ENCODE measurements around the gene PTX4. TPM values are rescaled to one million over a fixed set of nuclear protein-coding genes. Genes with fewer than 3 reads are reported as not detected.

Gene PTX4
- total and polyA plus RNA-seq, 9 of the 15 experiments (the other 6 are each of a cell fraction or from before 2014, with no cell fraction given): 0.11 TPM; not detected in 8

GRCh38 chr16:1471569-1472194, 17.1 kb downstream of the PTX4 start:
- BruUV-seq (replicated peaks): no TSS peak
- intact Hi-C loops (cut with micrococcal nuclease) (no loop called here), in situ Hi-C loops (cut with MboI) (no loop called here)
- TF ChIP-seq HSF4 (CRISPR knock-in tag; IDR thresholded peaks at IDR 0.05; ENCODE audit: borderline replicate concordance): no peak
- TF ChIP-seq, protein P1, sequence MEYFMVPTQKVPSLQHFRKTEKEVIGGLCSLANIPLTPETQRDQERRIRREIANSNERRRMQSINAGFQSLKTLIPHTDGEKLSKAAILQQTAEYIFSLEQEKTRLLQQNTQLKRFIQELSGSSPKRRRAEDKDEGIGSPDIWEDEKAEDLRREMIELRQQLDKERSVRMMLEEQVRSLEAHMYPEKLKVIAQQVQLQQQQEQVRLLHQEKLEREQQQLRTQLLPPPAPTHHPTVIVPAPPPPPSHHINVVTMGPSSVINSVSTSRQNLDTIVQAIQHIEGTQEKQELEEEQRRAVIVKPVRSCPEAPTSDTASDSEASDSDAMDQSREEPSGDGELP (CRISPR knock-in tag; IDR thresholded peaks at IDR 0.05; ENCODE audit: borderline replicate concordance): peak; percentile 24; the same call in 1 of the 2 replicates
- Histone ChIP-seq H4K20me1 (replicated peaks; ENCODE audit: control insufficient read depth, insufficient read depth, low read length) (peaks cover 10% of the 10 kb centered on the region), H3K36me3 (ENCODE audit: control insufficient read depth, insufficient read depth, low read length) (peaks cover 10% of the 10 kb centered on the region; the same call in 1 of the 3 replicates), H3K9me1 (ENCODE audit: control insufficient read depth, insufficient read depth, low read length) (peaks cover 6% of the 10 kb centered on the region), H2AFZ (ENCODE audit: low read depth, low read length) (no peak overlapping the region), H3K9me3 (replicated peaks; ENCODE audit: control insufficient read depth, insufficient read depth, low read depth, low read length) (no peaks in the 10 kb centered on the region), H3K27me3 (ENCODE audit: control insufficient read depth in 2 of 2, insufficient read depth in 2 of 2, low read length in 2 of 2) (no peaks in the 10 kb centered on the region), H3K79me2 (ENCODE audit: control insufficient read depth, insufficient read depth, low read length) (peaks cover 87% of the 10 kb centered on the region), H3K27ac (ENCODE audit: extremely low read depth, low read depth, low read length) (peak overlapping the region; percentile 70; the same call in 2 of the 3 replicates), H3K4me2 (ENCODE audit: insufficient read depth, low read length) (peak overlapping the region; percentile 47), H3K4me3 (no peak overlapping the region), H3K4me1 (replicated peaks in 1 of 2; ENCODE audit: control insufficient read depth in 2 of 2, insufficient read depth in 2 of 2, low read length in 2 of 2) (peaks cover 36 to 74% of the 10 kb centered on the region in 2 experiments; a peak in 4 of 5 replicates), H3K9ac (ENCODE audit: insufficient read depth in 1 of 2, low read depth in 2 of 2, low read length in 2 of 2) (peak overlapping the region; percentile 60 to 90; a peak in 2 of 4 replicates)
- ChIA-PET CTCF (ENCODE audit: low intra/inter-chr PET ratio) (no interaction called here), POLR2A (interaction anchor here (0.7 to 1.4 kb wide), 5 partner anchors 9 to 272 kb away, joined by 3 to 9 read pairs (median 4); partner anchors contain the start of gene TELO2)
- FAIRE-seq: no peak
- no peak for ATAC-seq
- WGBS (ENCODE audit: insufficient coverage, low coverage, missing lambda C conversion rate): 82% methylated on average over 26 of the region's 26 CpGs
- peak in 1 of 4 experiments; percentile 15 for DNase-seq (ENCODE audit: extremely low read depth in 1 of 4, low spot score in 3 of 4)
